ENCODE measurements around the gene UBASH3B. TPM values are rescaled to one million over a fixed set of nuclear protein-coding genes. Genes with fewer than 3 reads are reported as not detected.

UBASH3B gene
- total RNA-seq, 1 experiment from 2014 or later, result 81.9 TPM

DNA sequence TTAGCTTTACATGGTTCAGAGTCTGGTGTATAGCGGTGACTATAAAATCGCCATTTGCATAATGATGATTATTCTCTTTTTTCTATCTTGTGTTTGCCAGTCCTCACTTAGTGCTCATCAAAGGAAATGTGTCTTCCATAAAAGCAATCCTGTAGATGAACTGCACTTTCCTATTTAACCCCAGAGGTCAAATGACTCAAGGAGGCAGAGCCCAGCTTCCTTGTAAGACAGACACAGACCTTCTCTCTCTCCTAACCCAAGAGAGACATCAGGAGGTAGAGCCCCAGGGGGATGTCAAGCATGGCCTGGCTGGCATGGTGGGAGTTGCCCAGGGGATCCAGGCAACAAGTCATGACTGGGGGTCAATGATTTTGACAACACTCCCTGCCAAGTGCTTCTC, 135.9 kb downstream of the UBASH3B start:
- no peaks in the 10 kb centered on the region for H3K9me2 ChIP-seq (ENCODE audit: insufficient read depth)
- H3K4me2 ChIP-seq, result no peak overlapping the region
- CTCF ChIA-PET, result interaction anchor here (0.7 to 1.0 kb wide), 2 partner anchors 13 to 65 kb away, joined by 3 to 4 read pairs; no protein-coding TSS in a partner anchor
- no peaks in the 10 kb centered on the region for H3K27me3 ChIP-seq (ENCODE audit: insufficient read depth, low read depth)
- peaks cover 60% of the 10 kb centered on the region for H3K36me3 ChIP-seq (ENCODE audit: low read depth)
- no peaks in the 10 kb centered on the region for H3K9me3 ChIP-seq (ENCODE audit: insufficient read depth, low read depth)
- TF ChIP-seq, protein P1, sequence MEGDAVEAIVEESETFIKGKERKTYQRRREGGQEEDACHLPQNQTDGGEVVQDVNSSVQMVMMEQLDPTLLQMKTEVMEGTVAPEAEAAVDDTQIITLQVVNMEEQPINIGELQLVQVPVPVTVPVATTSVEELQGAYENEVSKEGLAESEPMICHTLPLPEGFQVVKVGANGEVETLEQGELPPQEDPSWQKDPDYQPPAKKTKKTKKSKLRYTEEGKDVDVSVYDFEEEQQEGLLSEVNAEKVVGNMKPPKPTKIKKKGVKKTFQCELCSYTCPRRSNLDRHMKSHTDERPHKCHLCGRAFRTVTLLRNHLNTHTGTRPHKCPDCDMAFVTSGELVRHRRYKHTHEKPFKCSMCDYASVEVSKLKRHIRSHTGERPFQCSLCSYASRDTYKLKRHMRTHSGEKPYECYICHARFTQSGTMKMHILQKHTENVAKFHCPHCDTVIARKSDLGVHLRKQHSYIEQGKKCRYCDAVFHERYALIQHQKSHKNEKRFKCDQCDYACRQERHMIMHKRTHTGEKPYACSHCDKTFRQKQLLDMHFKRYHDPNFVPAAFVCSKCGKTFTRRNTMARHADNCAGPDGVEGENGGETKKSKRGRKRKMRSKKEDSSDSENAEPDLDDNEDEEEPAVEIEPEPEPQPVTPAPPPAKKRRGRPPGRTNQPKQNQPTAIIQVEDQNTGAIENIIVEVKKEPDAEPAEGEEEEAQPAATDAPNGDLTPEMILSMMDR (conservative IDR thresholded peaks at IDR 0.05), result no peak
- no peak for TF ChIP-seq EZH2 (IDR thresholded peaks at IDR 0.05; ENCODE audit: low read depth)
- no TSS peak for BruUV-seq (replicated peaks)
- POLR2A ChIA-PET (ENCODE audit: unreplicated experiment), result interaction anchor here (0.6 kb wide), 5 partner anchors 8 to 137 kb away, joined by 3 to 24 read pairs (median 4); no protein-coding TSS in a partner anchor
- peak in 1 of 2 experiments; percentile 56 for DNase-seq
- no peaks in the 10 kb centered on the region for H3K79me2 ChIP-seq (ENCODE audit: low read depth)
- no peaks in the 10 kb centered on the region for H4K20me1 ChIP-seq (ENCODE audit: insufficient read depth)
- intact Hi-C loops (cut with micrococcal nuclease; ENCODE audit: unreplicated experiment), result loop anchor here (10.0 kb wide), 1 partner anchor 263 kb away; no protein-coding TSS in a partner anchor
- no peak overlapping the region for H3K4me3 ChIP-seq
- no peak overlapping the region for H2AFZ ChIP-seq
- H3K27ac ChIP-seq, result peak overlapping the region; percentile 16
- H3K4me1 ChIP-seq (replicated peaks; ENCODE audit: insufficient read depth), result peaks cover 12% of the 10 kb centered on the region
- H3F3A ChIP-seq (ENCODE audit: insufficient read depth, low read depth), result peaks cover 40% of the 10 kb centered on the region; the same call in 1 of the 2 replicates

DNA sequence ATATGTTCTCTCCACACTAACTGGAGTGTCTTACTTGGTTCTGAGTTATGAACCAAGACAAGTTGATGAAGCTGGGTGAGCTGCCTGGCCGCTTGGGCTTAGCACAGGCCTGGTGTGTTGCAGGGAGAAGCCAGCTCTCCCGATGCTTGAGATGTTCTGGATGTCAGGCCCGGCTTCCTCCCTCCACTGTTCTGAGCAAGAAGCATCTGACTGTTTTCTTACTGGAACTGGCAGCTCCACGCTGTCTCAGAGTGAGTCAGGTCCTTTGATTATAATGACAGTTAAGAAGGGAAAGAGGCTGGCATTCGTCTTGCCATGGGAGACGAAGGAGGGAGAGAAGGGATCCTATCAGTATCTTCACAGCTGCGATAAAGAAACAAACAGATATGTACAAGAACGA, 136.3 kb downstream of the UBASH3B start:
- ChIA-PET CTCF (interaction anchor here (0.7 to 1.0 kb wide), 2 partner anchors 14 to 65 kb away, joined by 3 to 4 read pairs; no protein-coding TSS in a partner anchor), POLR2A (ENCODE audit: unreplicated experiment) (interaction anchor here (0.6 kb wide), 4 partner anchors 8 to 138 kb away, joined by 3 to 24 read pairs (median 4); no protein-coding TSS in a partner anchor)
- H3K27me3 ChIP-seq (ENCODE audit: insufficient read depth, low read depth), result no peaks in the 10 kb centered on the region
- H3K4me2 ChIP-seq, result no peak overlapping the region
- peaks cover 12% of the 10 kb centered on the region for H3K4me1 ChIP-seq (replicated peaks; ENCODE audit: insufficient read depth)
- intact Hi-C loops (cut with micrococcal nuclease; ENCODE audit: unreplicated experiment), result loop anchor here (10.0 kb wide), 1 partner anchor 263 kb away; no protein-coding TSS in a partner anchor
- no TSS peak for BruUV-seq (replicated peaks)
- peaks cover 39% of the 10 kb centered on the region; the same call in 1 of the 2 replicates for H3F3A ChIP-seq (ENCODE audit: insufficient read depth, low read depth)
- H3K36me3 ChIP-seq (ENCODE audit: low read depth), result peaks cover 64% of the 10 kb centered on the region
- H3K27ac ChIP-seq, result peak overlapping the region; percentile 16
- no peak for DNase-seq
- no peaks in the 10 kb centered on the region for H3K9me2 ChIP-seq (ENCODE audit: insufficient read depth)
- no peaks in the 10 kb centered on the region for H4K20me1 ChIP-seq (ENCODE audit: insufficient read depth)
- H3K79me2 ChIP-seq (ENCODE audit: low read depth), result 0 out of 2 replicates have a peak, but pooled peaks cover 3% of the 10 kb centered on the region
- H2AFZ ChIP-seq, result no peak overlapping the region
- H3K4me3 ChIP-seq, result no peak overlapping the region
- no peak for TF ChIP-seq EZH2 (IDR thresholded peaks at IDR 0.05; ENCODE audit: low read depth)
- TF ChIP-seq, protein P1 (conservative IDR thresholded peaks at IDR 0.05), result no peak
- H3K9me3 ChIP-seq (ENCODE audit: insufficient read depth, low read depth), result no peaks in the 10 kb centered on the region

DNA sequence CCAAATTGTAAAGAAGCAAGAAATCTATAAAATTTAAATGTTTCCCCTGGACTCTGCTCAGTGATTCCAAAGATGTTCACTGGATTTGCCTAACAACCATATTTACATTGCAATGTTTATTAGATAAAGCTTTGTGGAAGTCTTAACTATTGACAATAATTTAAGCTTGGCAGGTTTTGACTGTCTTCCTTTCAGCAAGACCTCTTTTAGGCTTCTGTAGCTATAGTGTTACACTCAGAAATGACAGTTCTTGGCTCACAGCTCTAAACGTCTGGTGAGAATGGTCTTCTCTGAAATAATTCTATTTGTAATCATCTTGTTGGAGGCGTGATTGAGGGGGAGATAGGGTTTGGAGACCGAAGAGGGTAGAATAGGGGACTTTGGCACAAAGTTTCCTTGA, 138.0 kb downstream of the UBASH3B start:
- no peak for DNase-seq
- no peak overlapping the region for H3K4me3 ChIP-seq
- peaks cover 46% of the 10 kb centered on the region for H3F3A ChIP-seq (ENCODE audit: insufficient read depth, low read depth)
- peaks cover 12% of the 10 kb centered on the region for H3K4me1 ChIP-seq (replicated peaks; ENCODE audit: insufficient read depth)
- TF ChIP-seq, protein P1 (conservative IDR thresholded peaks at IDR 0.05), result no peak
- no peak for TF ChIP-seq EZH2 (IDR thresholded peaks at IDR 0.05; ENCODE audit: low read depth)
- ChIA-PET CTCF (no interaction called here), POLR2A (ENCODE audit: unreplicated experiment) (no interaction called here)
- H3K9me3 ChIP-seq (ENCODE audit: insufficient read depth, low read depth), result no peaks in the 10 kb centered on the region
- H4K20me1 ChIP-seq (ENCODE audit: insufficient read depth), result no peaks in the 10 kb centered on the region
- peaks cover 68% of the 10 kb centered on the region for H3K36me3 ChIP-seq (ENCODE audit: low read depth)
- H3K27me3 ChIP-seq (ENCODE audit: insufficient read depth, low read depth), result no peaks in the 10 kb centered on the region
- H3K9me2 ChIP-seq (ENCODE audit: insufficient read depth), result no peaks in the 10 kb centered on the region
- intact Hi-C loops (cut with micrococcal nuclease; ENCODE audit: unreplicated experiment), result loop anchor here (10.0 kb wide), 1 partner anchor 261 kb away; no protein-coding TSS in a partner anchor
- no peak overlapping the region for H3K27ac ChIP-seq
- no TSS peak for BruUV-seq (replicated peaks)
- 0 out of 2 replicates have a peak, but pooled peaks cover 4% of the 10 kb centered on the region for H3K79me2 ChIP-seq (ENCODE audit: low read depth)
- no peak overlapping the region for H3K4me2 ChIP-seq
- no peak overlapping the region for H2AFZ ChIP-seq

Data from PC-9 (cell line).